Uterus (tissue), 4 donors: ENCODE data around the gene SECTM1. TPM values are rescaled to one million over a fixed set of nuclear protein-coding genes. Genes with fewer than 3 reads are reported as not detected.
A peak's percentile ranks its signal among the peaks of the same experiment; 100 is the strongest.
"Not testable (repeated sequence)": the region's sequence is repeated elsewhere in the genome, so short reads cannot be mapped to it uniquely, and the experiment has no call there.

Source experiments
- DNase-seq, 2 donors: peaks; one replicate each; pipeline ENCODE4 v3.0.0-alpha.2; 2019 to 2020
- H3K27ac ChIP-seq, 2 donors: fragments of 200-600 bp; sonication (generic); 1 replicate in 1 of 2; 2 replicates in 1 of 2; pipeline ENCODE4 v1.5.1; 2016 to 2018
- H3K27me3 ChIP-seq, 2 donors: fragments of 200-600 bp; sonication (generic); one replicate each; pipeline ENCODE4 v1.5.1; 2018 to 2019; ENCODE audit warnings: control low read depth in 1 of 2
- H3K36me3 ChIP-seq, 2 donors: fragments of 200-600 bp; sonication (generic); one replicate each; pipeline ENCODE4 v1.5.1; 2019; ENCODE audit warnings: control low read depth in 1 of 2
- H3K4me1 ChIP-seq, 2 donors: fragments of 200-600 bp; sonication (generic); one replicate each; pipeline ENCODE4 v1.5.1; 2018 to 2019; ENCODE audit warnings: control low read depth in 1 of 2
- H3K4me3 ChIP-seq, 2 donors: fragments of 200-600 bp; sonication (generic); 1 replicate in 1 of 2; 2 replicates in 1 of 2; pipeline ENCODE4 v1.5.1; 2018 to 2019; ENCODE audit warnings: mild to moderate bottlenecking in 1 of 2
- H3K9me3 ChIP-seq, 2 donors: fragments of 200-600 bp; sonication (generic); one replicate each; pipeline ENCODE4 v1.5.1; 2019; ENCODE audit warnings: control low read depth in 1 of 2
- POLR2A ChIP-seq, 2 donors: fragments of 450-650 bp; IDR thresholded peaks; one replicate each; pipeline ENCODE4 v1.6.1; 2016; ENCODE audit warnings: antibody characterized with exemption in 2 of 2, mild to moderate bottlenecking in 1 of 2, moderate library complexity in 1 of 2
- intact Hi-C: fragments of 100-400 bp; cut with DNase I; formaldehyde crosslinking; loops from one replicate; pipeline ENCODE4 v1.15.1; 2023; ENCODE audit warnings: low total_unique reads
- total RNA-seq, 4 donors: library from RNA; depleted of rRNA in 3 of 4; stranded (reverse); fragments of >200 nt in 3 of 4; gene quantifications; one replicate each; pipeline versions ENCODE4 v1.1.0 to v1.2.4, GENCODE V29; 2014 to 2023
- TF ChIP-seq, protein P1 (sequence below), 4 experiments: fragments of 200-600 bp in 2 of 4; fragments of 450-650 bp in 2 of 4; sonication (generic) in 2 of 4; IDR thresholded peaks; one replicate each; pipeline ENCODE4 v1.5.1; 2016 to 2019; ENCODE audit warnings: antibody characterized with exemption in 4 of 4, mild to moderate bottlenecking in 2 of 4, moderate library complexity in 1 of 4
- donor health status: DM: yes; HTN: yes; CAD: no.

The SECTM1 gene
- 10 to 100 TPM in 2 of 4 donors, 1 to 10 TPM in 2; 3.5 to 29.4 (median 9.0) TPM for total RNA-seq

GRCh38 chr17:82333279-82334171 is at the start of gene SECTM1:
Gene SECTM1 (minus strand): TSS chr17:82333766. CDS start chr17:82327240, 6,526 bp downstream.
- intact Hi-C loops: no loop called here
- peak within 1 kb of the TSS; percentile 51 to 54 for H3K4me3 ChIP-seq
- TF ChIP-seq, protein P1, sequence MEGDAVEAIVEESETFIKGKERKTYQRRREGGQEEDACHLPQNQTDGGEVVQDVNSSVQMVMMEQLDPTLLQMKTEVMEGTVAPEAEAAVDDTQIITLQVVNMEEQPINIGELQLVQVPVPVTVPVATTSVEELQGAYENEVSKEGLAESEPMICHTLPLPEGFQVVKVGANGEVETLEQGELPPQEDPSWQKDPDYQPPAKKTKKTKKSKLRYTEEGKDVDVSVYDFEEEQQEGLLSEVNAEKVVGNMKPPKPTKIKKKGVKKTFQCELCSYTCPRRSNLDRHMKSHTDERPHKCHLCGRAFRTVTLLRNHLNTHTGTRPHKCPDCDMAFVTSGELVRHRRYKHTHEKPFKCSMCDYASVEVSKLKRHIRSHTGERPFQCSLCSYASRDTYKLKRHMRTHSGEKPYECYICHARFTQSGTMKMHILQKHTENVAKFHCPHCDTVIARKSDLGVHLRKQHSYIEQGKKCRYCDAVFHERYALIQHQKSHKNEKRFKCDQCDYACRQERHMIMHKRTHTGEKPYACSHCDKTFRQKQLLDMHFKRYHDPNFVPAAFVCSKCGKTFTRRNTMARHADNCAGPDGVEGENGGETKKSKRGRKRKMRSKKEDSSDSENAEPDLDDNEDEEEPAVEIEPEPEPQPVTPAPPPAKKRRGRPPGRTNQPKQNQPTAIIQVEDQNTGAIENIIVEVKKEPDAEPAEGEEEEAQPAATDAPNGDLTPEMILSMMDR (IDR thresholded peaks at IDR 0.05): no peak
- no peak for TF ChIP-seq POLR2A (IDR thresholded peaks at IDR 0.05)
- H3K27ac ChIP-seq: peak within 1 kb of the TSS; percentile 69 to 74
- H3K27me3 ChIP-seq: no peaks in the 10 kb centered on the region
- H3K36me3 ChIP-seq: no peaks in the 10 kb centered on the region
- H3K9me3 ChIP-seq: no peaks in the 10 kb centered on the region
- peak; percentile 68 to 72 for DNase-seq
- peaks cover 0 to 12% of the 10 kb centered on the region in 2 donors for H3K4me1 ChIP-seq

- intact Hi-C loops: no loop called here
- no peak for DNase-seq
- Histone ChIP-seq H3K4me3 (no peak overlapping the region), H3K27ac (no peak overlapping the region), H3K27me3 (peaks cover 0 to 8% of the 10 kb centered on the region in 2 donors), H3K9me3 (no peaks in the 10 kb centered on the region), H3K36me3 (no peaks in the 10 kb centered on the region), H3K4me1 (peaks cover 0 to 5% of the 10 kb centered on the region in 2 donors)
- TF ChIP-seq, protein P1 (IDR thresholded peaks at IDR 0.05): no peak
- TF ChIP-seq POLR2A (IDR thresholded peaks at IDR 0.05): no peak
These were observed 49.3 kb upstream of the SECTM1 start for GRCh38 chr17:82382933-82383255.

GRCh38 chr17:82382220-82382932 is 48.8 kb upstream of the SECTM1 start:
- H3K36me3 ChIP-seq, H3K27ac ChIP-seq, H3K9me3 ChIP-seq, H3K27me3 ChIP-seq, H3K4me1 ChIP-seq, H3K4me3 ChIP-seq, intact Hi-C loops, DNase-seq: not testable (repeated sequence)

- H3K9me3 ChIP-seq, H3K4me3 ChIP-seq, H3K27ac ChIP-seq, intact Hi-C loops, H3K27me3 ChIP-seq, H3K4me1 ChIP-seq, H3K36me3 ChIP-seq, DNase-seq: not testable (repeated sequence)
These were observed 48.1 kb upstream of the SECTM1 start for GRCh38 chr17:82381703-82382009.

DNA sequence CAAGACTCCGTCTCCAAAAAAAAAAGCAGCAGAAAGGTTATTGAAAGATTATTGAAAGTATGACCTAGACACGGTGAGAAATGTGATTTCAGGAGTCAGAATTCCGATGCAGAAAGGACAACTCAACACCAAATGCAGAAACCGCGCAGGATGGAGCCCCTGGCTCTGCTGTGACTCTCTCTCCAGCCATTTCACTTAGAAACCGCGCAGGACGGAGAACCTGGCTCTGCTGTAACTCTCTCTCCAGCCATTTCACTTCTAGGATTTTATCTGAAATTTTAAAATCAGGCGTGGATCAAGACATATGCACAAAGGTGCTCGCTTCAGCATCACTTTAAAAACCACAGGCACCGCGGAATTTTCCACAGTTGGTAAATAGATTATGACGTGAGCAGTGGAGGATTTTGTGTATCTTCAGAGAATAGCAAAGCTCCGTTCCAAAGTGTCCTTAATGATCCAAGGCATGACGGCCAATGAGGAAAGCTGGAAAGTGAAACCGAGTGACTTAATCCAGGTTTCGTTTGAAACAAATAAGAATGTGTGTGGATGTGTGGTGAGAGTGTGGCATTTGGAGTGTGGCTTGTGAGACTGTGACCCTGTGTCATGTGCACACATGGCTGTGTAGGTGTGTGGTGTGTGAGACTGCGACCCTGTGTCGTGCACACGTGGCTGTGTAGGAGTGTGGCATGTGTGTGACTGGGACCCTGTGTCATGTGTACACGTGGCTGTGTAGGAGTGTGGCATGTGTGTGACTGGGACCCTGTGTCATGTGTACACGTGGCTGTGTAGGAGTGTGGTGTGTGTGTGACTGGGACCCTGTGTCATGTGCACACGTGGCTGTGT is 47.5 kb upstream of the SECTM1 start:
- DNase-seq: no peak
- TF ChIP-seq POLR2A (IDR thresholded peaks at IDR 0.05): no peak
- TF ChIP-seq, protein P1 (IDR thresholded peaks at IDR 0.05): no peak
- peaks cover 0 to 8% of the 10 kb centered on the region in 2 donors for H3K27me3 ChIP-seq
- no peak overlapping the region for H3K4me3 ChIP-seq
- peaks cover 0 to 5% of the 10 kb centered on the region in 2 donors for H3K4me1 ChIP-seq
- no peaks in the 10 kb centered on the region for H3K36me3 ChIP-seq
- no peaks in the 10 kb centered on the region for H3K9me3 ChIP-seq
- intact Hi-C loops: no loop called here
- H3K27ac ChIP-seq: no peak overlapping the region

DNA sequence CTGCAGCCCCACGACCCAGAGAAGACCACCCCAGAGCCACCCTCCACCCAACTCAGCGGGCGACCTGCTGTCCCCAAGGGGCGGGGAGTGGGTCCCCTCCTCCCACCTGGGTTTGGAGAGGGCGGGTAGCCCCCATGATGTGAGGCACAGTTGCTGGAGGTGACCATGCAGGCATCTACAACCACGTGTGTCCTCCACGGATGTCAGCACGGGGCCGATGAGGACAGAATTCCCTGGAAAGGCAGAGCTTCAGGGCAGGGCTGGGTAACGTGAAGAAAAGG is 45.1 kb upstream of the SECTM1 start:
- DNase-seq: no peak
- H3K4me3 ChIP-seq: no peak overlapping the region
- H3K36me3 ChIP-seq: no peaks in the 10 kb centered on the region
- peaks cover 4 to 15% of the 10 kb centered on the region in 2 donors for H3K27me3 ChIP-seq
- TF ChIP-seq POLR2A (IDR thresholded peaks at IDR 0.05): no peak
- TF ChIP-seq, protein P1 (IDR thresholded peaks at IDR 0.05): no peak
- intact Hi-C loops: no loop called here
- H3K27ac ChIP-seq: no peak overlapping the region
- no peaks in the 10 kb centered on the region for H3K4me1 ChIP-seq
- H3K9me3 ChIP-seq: no peaks in the 10 kb centered on the region
